ENCODE results near the gene ARHGAP20. TPM values are rescaled to one million over a fixed set of nuclear protein-coding genes. Genes with fewer than 3 reads are reported as not detected.

ARHGAP20 gene
- total and polyA plus RNA-seq, 2 of the 8 experiments (the other 6 are each of a cell fraction or from before 2014, with no cell fraction given), result 0.05 to 0.28 TPM

DNA sequence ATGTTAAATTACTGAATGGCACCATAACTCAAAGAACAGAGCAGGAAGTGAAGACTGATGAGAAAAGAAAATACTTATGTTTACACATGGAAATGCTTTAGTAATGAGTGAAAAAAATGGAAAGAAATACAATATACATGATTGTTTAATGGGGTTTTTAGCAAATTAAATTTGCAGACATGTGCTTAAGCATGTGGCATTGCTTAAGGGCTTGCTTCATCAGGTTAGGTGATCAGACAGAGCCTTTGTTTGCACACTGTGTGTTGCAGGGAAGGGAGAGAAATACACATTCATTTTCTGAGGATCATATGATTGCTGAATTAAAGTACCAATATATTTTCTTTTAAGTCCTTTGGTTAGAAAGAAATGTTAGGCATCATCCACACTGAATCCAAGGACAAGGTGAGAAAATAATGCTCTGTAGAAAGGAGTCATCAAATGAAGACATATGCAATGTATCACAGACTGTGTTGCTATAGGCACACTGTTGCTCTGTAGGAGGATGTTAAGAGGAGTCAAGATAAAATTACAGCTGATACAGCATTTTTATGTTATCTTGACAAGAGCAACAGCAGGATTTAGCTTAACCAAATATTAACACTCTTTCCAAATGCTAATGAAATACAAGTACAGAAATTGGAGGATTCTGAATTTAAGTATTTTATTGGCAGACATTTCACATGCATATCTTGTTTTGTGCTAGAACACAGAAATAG, 23.4 kb upstream of the ARHGAP20 start:
- FAIRE-seq (no peak), DNase-seq (ENCODE audit: low read depth in 1 of 2, low spot score in 2 of 2) (no peak)
- H2BK5ac ChIP-seq (ENCODE audit: low read depth, low read length), result no peak overlapping the region
- no peak overlapping the region for H2BK20ac ChIP-seq (ENCODE audit: low read length)
- H3K4me2 ChIP-seq (ENCODE audit: insufficient read depth in 1 of 2, low read depth in 2 of 2, low read length in 2 of 2), result no peak overlapping the region
- ChIA-PET CTCF (ENCODE audit: partially characterized antibody) (no interaction called here), POLR2A (ENCODE audit: partially characterized antibody) (no interaction called here)
- no peaks in the 10 kb centered on the region for H3K23me2 ChIP-seq (ENCODE audit: low read depth, low read length)
- H4K91ac ChIP-seq (replicated peaks; ENCODE audit: insufficient read length, low read length), result no peak overlapping the region
- no peak overlapping the region for H3K27ac ChIP-seq (ENCODE audit: low read depth, low read length)
- H4K20me1 ChIP-seq (replicated peaks in 1 of 2; ENCODE audit: control insufficient read depth in 1 of 2, insufficient read depth in 2 of 2, low read length in 2 of 2), result no peaks in the 10 kb centered on the region
- H3K4me1 ChIP-seq (replicated peaks in 1 of 4; ENCODE audit: control insufficient read depth in 3 of 4, insufficient read depth in 4 of 4, low read length in 3 of 4), result no peaks in the 10 kb centered on the region
- H2AFZ ChIP-seq (ENCODE audit: low read length), result no peak overlapping the region
- no peaks in the 10 kb centered on the region for H3K79me1 ChIP-seq (ENCODE audit: low read depth, low read length)
- no peak overlapping the region for H2BK12ac ChIP-seq (ENCODE audit: low read depth, low read length)
- H3K14ac ChIP-seq (ENCODE audit: insufficient read length), result no peak overlapping the region
- no peaks in the 10 kb centered on the region for H3K27me3 ChIP-seq (replicated peaks in 1 of 4; ENCODE audit: control insufficient read depth in 3 of 4, extremely low read depth in 1 of 4, insufficient read depth in 3 of 4, low read length in 3 of 4)
- no peak overlapping the region for H2AK5ac ChIP-seq (ENCODE audit: low read depth, low read length)
- no peak overlapping the region for H2BK120ac ChIP-seq (replicated peaks; ENCODE audit: low read depth, low read length)
- H3K23ac ChIP-seq (ENCODE audit: insufficient read length), result no peak overlapping the region
- H3K4ac ChIP-seq (replicated peaks; ENCODE audit: insufficient read length, low read depth, low read length), result no peak overlapping the region
- no peaks in the 10 kb centered on the region for H3K79me2 ChIP-seq (ENCODE audit: control insufficient read depth in 1 of 2, insufficient read depth in 2 of 2, low read length in 2 of 2)
- H4K5ac ChIP-seq (ENCODE audit: insufficient read length, low read depth, low read length), result no peak overlapping the region
- no peak overlapping the region for H3K56ac ChIP-seq (replicated peaks; ENCODE audit: insufficient read length, low read depth, low read length)
- H4K8ac ChIP-seq (ENCODE audit: extremely low read depth, insufficient read depth, low read length), result no peak overlapping the region
- no peak overlapping the region for H3K4me3 ChIP-seq (ENCODE audit: extremely low read depth in 1 of 4, insufficient read depth in 2 of 4, low read depth in 3 of 4, low read length in 4 of 4)
- no peak overlapping the region for H3K9ac ChIP-seq (replicated peaks in 1 of 4; ENCODE audit: extremely low read depth in 1 of 4, low read depth in 3 of 4, low read length in 3 of 4)
- H3K9me3 ChIP-seq (ENCODE audit: insufficient read depth in 2 of 2, low read depth in 1 of 2, low read length in 1 of 2), result no peaks in the 10 kb centered on the region
- no peak overlapping the region for H3K18ac ChIP-seq (ENCODE audit: extremely low read depth, low read length)
- no peak overlapping the region for H2BK15ac ChIP-seq (ENCODE audit: low read length)
- H3K36me3 ChIP-seq (ENCODE audit: control insufficient read depth in 2 of 4, insufficient read depth in 4 of 4, low read length in 3 of 4), result no peaks in the 10 kb centered on the region
- TF ChIP-seq TEAD4 (IDR thresholded peaks at IDR 0.05; ENCODE audit: low read depth, low read length), result no peak
- no peak for TF ChIP-seq CHD2 (IDR thresholded peaks at IDR 0.05; ENCODE audit: low read length)
- TF ChIP-seq RBBP5 (IDR thresholded peaks at IDR 0.05; ENCODE audit: borderline replicate concordance, low read depth, low read length), result no peak

Data from H1 (cell line).